Stimulated activated naive CD4-positive, alpha-beta T cell (primary cell): ENCODE data around the gene DMD.

ENCODE experiments used
- DNase-seq, 6 experiments: peaks; one replicate each; lab custom pipeline; 2025; lab: John Stamatoyannopoulos, UW

Gene DMD

DNA sequence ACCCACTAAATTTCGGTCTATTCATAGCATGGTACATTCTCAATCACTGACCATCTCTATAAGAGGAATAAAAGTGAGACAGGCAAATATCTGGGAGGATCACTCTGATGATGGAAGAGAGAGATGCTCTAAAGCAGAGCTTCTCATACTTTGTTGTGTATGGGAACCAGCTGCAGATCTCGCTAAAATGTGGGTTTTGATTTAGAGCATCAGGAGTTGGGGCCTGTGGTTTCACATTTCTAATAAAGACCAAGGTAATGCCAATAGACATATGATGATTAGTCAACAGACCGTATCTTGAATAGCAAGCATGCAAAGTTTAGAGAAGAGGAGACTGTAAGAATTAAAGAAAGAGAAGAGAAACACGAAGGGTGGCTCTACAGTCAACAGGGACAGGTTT, 2032.1 kb downstream of the DMD start:
- DNase-seq: no peak

GRCh38 chrX:31178769-31179125, 2032.6 kb downstream of the DMD start:
- no peak for DNase-seq

GRCh38 chrX:31178064-31178768, 2033.1 kb downstream of the DMD start:
- DNase-seq: no peak

- no peak for DNase-seq
Measured at GRCh38 chrX:31170792-31171191, 2040.6 kb downstream of the DMD start.

DNA sequence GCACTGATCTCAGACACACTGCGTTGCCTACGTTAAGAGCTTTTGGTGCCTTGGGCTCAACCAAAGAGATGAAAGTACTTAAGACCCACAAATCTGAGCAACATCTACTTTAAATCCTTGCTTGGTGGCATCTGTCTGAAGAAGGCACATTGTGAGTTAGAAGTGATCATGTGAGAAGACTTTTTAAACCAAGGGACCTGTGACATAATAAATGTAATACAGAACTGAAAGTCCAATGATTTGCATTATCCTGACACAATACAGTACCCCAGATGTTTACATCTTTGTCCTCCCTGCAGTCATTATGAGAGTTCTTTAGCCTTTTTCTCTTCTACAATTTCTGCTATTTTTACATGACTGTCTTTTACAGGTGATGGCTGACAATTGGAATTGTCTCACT, 2042.8 kb downstream of the DMD start:
- no peak for DNase-seq

DNA sequence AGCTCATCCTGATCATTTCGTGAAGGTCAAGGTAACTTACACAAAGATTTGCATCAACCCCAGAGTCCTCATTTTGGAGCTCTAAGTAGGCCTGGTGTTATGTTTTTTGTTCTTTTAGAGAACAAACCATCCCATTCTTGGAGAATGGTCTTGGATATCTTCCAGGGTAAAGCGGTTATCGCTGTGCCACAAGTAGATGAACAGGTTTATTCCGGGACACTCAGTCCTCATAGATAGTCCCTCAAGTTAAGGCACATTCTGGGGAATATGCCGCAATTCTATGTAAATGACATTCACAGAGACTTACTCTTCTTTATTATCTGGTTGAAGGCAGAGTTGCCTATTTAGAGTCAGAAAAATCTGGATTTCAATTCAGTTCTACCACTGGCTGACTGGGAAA, 2044.5 kb downstream of the DMD start:
- DNase-seq: no peak

DNA sequence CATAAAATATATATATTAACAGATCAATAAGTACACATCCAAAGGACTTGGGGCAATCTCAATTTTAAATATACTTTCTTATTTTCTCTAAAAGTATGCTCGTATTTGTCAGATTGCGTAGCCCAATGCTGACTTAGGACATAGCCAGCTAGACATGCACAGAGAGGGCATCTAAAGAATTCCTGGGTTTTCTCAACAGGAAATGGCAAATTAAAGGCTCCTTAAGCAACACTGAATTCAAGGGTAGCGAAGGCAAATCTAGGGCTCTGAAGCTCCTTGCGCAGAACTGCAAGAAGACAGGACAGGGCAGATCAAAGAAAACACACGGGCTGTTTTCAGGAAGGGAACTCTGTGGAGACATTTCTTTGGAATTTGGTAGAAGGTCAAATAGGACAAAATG, 2044.9 kb downstream of the DMD start:
- no peak for DNase-seq

GRCh38 chrX:31165241-31166035, 2045.9 kb downstream of the DMD start:
- no peak for DNase-seq

DNA sequence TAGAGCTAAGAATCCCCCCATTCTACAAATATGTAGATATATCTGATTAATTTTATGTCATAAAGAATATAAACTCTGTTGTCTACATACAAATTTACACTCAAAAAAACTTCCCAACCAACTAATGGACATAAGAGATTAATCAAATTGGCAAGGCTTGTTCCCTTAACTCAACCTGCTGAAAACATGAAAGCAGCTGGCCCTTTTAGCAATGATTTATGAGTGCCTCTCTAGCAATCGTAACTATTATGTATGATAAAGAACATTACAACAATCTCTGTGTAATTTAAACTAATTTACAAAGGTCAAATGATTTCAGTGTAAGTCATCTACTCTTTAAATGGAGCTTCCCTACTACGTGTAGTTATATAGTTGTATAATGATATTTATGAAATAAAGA, 2056.4 kb downstream of the DMD start:
- DNase-seq: no peak

- no peak for DNase-seq
Measured at GRCh38 chrX:31153475-31154047, 2057.8 kb downstream of the DMD start.

GRCh38 chrX:31147175-31147574, 2064.2 kb downstream of the DMD start:
- no peak for DNase-seq

GRCh38 chrX:31139961-31140360, 2071.4 kb downstream of the DMD start:
- no peak for DNase-seq

- DNase-seq: no peak
Measured at GRCh38 chrX:31138124-31138523, 2073.2 kb downstream of the DMD start.

GRCh38 chrX:31136144-31136611, 2075.2 kb downstream of the DMD start:
- DNase-seq: no peak

GRCh38 chrX:31132821-31133241, 2078.5 kb downstream of the DMD start:
- DNase-seq: no peak

DNA sequence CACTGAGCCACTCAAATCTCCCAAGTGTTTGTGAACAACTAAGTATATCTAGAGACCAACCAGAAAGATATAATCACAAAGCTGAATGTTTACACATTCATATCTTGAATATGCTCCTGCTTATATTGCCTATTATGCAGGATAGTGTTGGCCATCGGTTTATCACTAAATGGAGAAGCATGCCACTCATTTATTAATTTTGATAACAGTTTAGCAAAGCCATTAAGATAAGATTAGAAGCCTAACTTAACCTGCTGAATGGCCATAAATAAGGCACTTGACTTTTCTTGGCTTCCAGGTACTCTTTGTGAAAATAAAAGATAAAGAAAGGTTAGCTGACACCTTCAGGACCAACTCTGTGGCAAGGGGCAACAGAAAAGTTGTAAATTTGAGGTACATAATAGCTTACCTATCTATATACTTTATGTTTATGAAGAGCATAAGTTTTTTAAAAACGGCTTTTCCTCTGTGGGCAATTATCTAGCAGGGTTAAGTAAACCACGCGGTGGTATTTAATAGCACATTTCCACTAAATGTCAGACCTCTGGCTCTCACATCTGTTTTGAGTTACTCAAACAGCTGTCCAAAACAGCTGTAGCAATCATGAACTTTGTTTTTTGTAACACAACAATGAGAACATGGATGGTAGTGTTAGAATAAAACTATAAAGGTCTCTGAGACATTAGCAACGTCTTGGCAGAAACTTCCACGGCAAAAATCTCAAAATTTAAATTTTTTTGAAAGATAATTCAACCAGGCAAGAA, 2080.7 kb downstream of the DMD start:
- no peak for DNase-seq

- no peak for DNase-seq
Measured at GRCh38 chrX:31128855-31129254, 2082.5 kb downstream of the DMD start.

DNA sequence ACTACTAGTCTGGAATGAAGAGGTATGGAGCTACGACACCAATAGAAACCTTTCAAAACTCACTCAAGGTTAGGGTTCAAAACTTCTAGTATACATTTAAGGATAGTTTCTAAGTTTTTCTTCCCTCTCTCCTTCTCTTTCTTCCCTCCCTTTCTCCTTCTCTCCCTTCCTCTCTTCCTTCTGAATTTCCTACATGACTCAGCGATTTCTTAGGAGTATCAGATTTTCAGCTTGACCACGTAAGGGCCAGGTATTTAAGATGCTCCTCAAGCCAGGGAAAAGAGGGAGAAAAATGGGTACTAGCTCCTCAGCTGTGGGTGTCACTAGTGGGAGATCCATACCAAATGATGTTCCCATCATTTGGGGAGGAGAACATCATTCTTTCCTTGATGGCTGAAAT, 2083.6 kb downstream of the DMD start:
- no peak for DNase-seq

DNA sequence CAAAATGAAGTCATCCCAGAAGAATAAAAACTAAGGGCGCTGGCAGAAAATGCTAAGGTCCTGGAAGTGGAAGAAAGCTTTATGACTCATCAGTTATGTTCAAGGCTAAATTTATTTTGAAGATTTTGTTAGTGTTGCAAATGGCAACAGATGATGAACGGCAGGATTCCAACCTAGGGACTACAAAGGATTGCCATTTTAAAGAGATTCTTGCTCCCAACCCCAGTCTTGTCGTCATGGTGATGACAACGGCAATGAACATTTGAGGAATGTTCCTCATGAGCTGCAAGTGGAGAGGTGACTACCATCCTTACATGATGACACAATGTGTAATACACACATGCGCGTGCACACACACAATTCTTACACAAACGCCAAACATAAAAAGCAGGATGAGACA, 2085.1 kb downstream of the DMD start:
- no peak for DNase-seq

GRCh38 chrX:31124536-31124935, 2086.8 kb downstream of the DMD start:
- no peak for DNase-seq

GRCh38 chrX:31123335-31123734, 2088.0 kb downstream of the DMD start:
- no peak for DNase-seq

DNA sequence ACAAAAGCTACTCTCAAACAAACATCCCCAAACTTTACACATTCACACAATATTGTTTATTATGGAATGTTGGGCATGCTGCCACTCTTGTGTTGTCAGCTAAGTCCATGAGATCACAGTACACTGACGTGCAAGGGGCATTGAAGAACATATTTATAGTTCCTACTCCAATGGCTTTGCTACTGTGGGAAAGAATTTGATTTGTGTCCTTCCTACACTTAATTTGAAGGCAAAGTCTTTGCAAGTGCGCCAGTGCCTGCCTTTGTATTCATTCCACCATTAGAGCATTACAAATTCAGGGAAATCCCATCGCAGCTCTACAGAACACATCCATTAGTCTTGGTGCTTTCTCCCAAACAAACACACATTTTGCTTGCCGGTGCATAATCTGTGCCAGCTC, 2094.1 kb downstream of the DMD start:
- DNase-seq: no peak

DNA sequence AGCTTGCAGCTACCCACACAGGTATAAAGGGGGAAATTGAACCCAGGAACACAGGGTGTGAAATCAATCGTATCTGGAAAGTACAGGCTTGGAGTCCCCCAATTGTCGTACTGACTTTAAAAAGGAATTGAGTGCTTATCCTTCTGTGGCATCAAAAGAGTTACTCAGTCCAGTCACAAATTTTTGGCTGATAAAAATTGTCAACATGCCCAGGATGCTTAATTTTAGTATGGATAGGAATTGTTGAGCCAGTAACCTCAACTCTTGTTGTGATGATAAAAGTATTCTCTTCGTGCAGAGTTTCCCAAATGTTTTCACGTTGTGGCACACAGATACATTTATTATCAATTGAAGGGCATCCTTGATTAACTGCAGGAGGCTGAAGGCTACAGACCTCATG, 2096.0 kb downstream of the DMD start:
- DNase-seq: no peak
